ENCODE results near the gene ITPRIPL2. TPM values are rescaled to one million over a fixed set of nuclear protein-coding genes. Genes with fewer than 3 reads are reported as not detected.

The ITPRIPL2 gene
- total RNA-seq, 1 experiment from 2014 or later, result 5.3 TPM

GRCh38 chr16:19067349-19068236 is 46.2 kb upstream of the ITPRIPL2 start, which contains the start of gene COQ7:
Gene COQ7 (plus strand): TSS chr16:19067614. CDS start chr16:19067665, 51 bp downstream.
- peak within 1 kb of the TSS; percentile 95 for H3K27ac Mint-ChIP-seq
- no peaks in the 10 kb centered on the region; the same call in 1 of the 2 replicates for H3K36me3 Mint-ChIP-seq
- 0 out of 2 replicates have a peak, but pooled peaks cover 3% of the 10 kb centered on the region for H3K4me1 Mint-ChIP-seq
- DNase-seq (ENCODE audit: low spot score) (peak; percentile 97), ATAC-seq (peak; percentile 97)
- peak within 1 kb of the TSS; percentile 91 for H3K4me3 Mint-ChIP-seq
- H3K9me3 Mint-ChIP-seq, result no peaks in the 10 kb centered on the region
- H3K27me3 Mint-ChIP-seq (ENCODE audit: low read depth), result peaks cover 2% of the 10 kb centered on the region; the same call in 1 of the 2 replicates
- CTCF ChIA-PET, result interaction anchor here (0.5 to 2.6 kb wide), 6 partner anchors 18 to 349 kb away, joined by 3 to 27 read pairs (median 4); partner anchors contain the start of gene TMC7
- POLR2A ChIA-PET, result interaction anchor here (1.0 kb wide), 2 partner anchors 203 to 266 kb away, joined by 4 to 6 read pairs; partner anchors contain the start of gene ARL6IP1
- TF ChIP-seq GABPB1 (CRISPR knock-in tag; IDR thresholded peaks at IDR 0.05) (peak; percentile 96), ZNF512 (CRISPR knock-in tag; IDR thresholded peaks at IDR 0.05; ENCODE audit: borderline replicate concordance) (no peak), ETV6 (CRISPR knock-in tag; IDR thresholded peaks at IDR 0.05) (no peak), PRDM15 (CRISPR knock-in tag; IDR thresholded peaks at IDR 0.05) (no peak), E2F4 (CRISPR knock-in tag; IDR thresholded peaks at IDR 0.05; ENCODE audit: borderline replicate concordance, low read depth) (no peak), NFYB (CRISPR knock-in tag; conservative IDR thresholded peaks at IDR 0.05; ENCODE audit: low read depth) (peak; percentile 81), ESRRA (CRISPR knock-in tag; IDR thresholded peaks at IDR 0.05; ENCODE audit: borderline replicate concordance) (no peak), MLX (CRISPR knock-in tag; IDR thresholded peaks at IDR 0.05) (no peak), CBFB (CRISPR knock-in tag; IDR thresholded peaks at IDR 0.05; ENCODE audit: low read depth) (no peak), NR2C2 (CRISPR knock-in tag; IDR thresholded peaks at IDR 0.05) (no peak; the same call in 1 of the 2 replicates), ATF3 (CRISPR knock-in tag; conservative IDR thresholded peaks at IDR 0.05) (peak; percentile 88), CREM (CRISPR knock-in tag; IDR thresholded peaks at IDR 0.05) (peak; percentile 96), FOXK1 (CRISPR knock-in tag; IDR thresholded peaks at IDR 0.05) (peak; percentile 85), FOXJ3 (CRISPR knock-in tag; IDR thresholded peaks at IDR 0.05; ENCODE audit: borderline replicate concordance) (no peak), E2F1 (CRISPR knock-in tag; IDR thresholded peaks at IDR 0.05) (no peak), ZNF232 (CRISPR knock-in tag; IDR thresholded peaks at IDR 0.05) (no peak), ZNF317 (CRISPR knock-in tag; IDR thresholded peaks at IDR 0.05; ENCODE audit: borderline replicate concordance, low read depth) (no peak), MAX (CRISPR knock-in tag; IDR thresholded peaks at IDR 0.05) (peak; percentile 61; the same call in 1 of the 2 replicates), AR (CRISPR knock-in tag; IDR thresholded peaks at IDR 0.05) (no peak), NFE2L1 (CRISPR knock-in tag; IDR thresholded peaks at IDR 0.05) (0 out of 2 replicates have a peak, but pooled peaks have one; percentile 47), TEAD1 (CRISPR knock-in tag; IDR thresholded peaks at IDR 0.05) (no peak), USF1 (CRISPR knock-in tag; IDR thresholded peaks at IDR 0.05) (peak; percentile 81), ZNF396 (CRISPR knock-in tag; IDR thresholded peaks at IDR 0.05; ENCODE audit: borderline replicate concordance) (no peak)

Measured in WTC11 (cell line).